Brain pericyte (primary cell): ENCODE measurements around the gene CCDC34.

Experiments
- DNase-seq: peaks from one replicate; pipeline ENCODE4 v3.0.0-alpha.2; 2012; ENCODE audit warnings: low read depth, low spot score

The CCDC34 gene

GRCh38 chr11:27291302-27291889, 71.6 kb downstream of the CCDC34 start:
- DNase-seq: no peak

- DNase-seq: no peak
These were observed 72.6 kb downstream of the CCDC34 start for GRCh38 chr11:27290261-27291050.
